HG02852 (cell line): ENCODE data around the gene TM4SF5.

ENCODE experiments used
- ATAC-seq: cut with Tn5 transposase; IDR thresholded peaks from one replicate; pipeline ENCODE4 v1.9.1; 2021; ENCODE audit warnings: mild to moderate bottlenecking, moderate library complexity; ENCODE audit not compliant: unreplicated experiment

Gene TM4SF5

GRCh38 chr17:4744999-4745969, 26.4 kb upstream of the TM4SF5 start:
- no peak for ATAC-seq

GRCh38 chr17:4747847-4748246, 23.8 kb upstream of the TM4SF5 start:
- no peak for ATAC-seq

GRCh38 chr17:4748686-4749085, 23.0 kb upstream of the TM4SF5 start:
- no peak for ATAC-seq

- no peak for ATAC-seq
Measured at GRCh38 chr17:4750606-4751005, 21.1 kb upstream of the TM4SF5 start.

GRCh38 chr17:4751932-4752331, 19.8 kb upstream of the TM4SF5 start:
- no peak for ATAC-seq

- ATAC-seq: no peak
Measured at GRCh38 chr17:4753392-4753791, 18.3 kb upstream of the TM4SF5 start.

GRCh38 chr17:4759776-4760236, 11.9 kb upstream of the TM4SF5 start:
- ATAC-seq: no peak

GRCh38 chr17:4764595-4764994, 7.1 kb upstream of the TM4SF5 start:
- no peak for ATAC-seq

- no peak for ATAC-seq
Measured at GRCh38 chr17:4766201-4766600, 5.5 kb upstream of the TM4SF5 start.

GRCh38 chr17:4766723-4767122, 5.0 kb upstream of the TM4SF5 start:
- no peak for ATAC-seq

GRCh38 chr17:4768298-4768697, 3.4 kb upstream of the TM4SF5 start:
- ATAC-seq: no peak

- ATAC-seq: no peak
Measured at GRCh38 chr17:4769628-4770027, 2.1 kb upstream of the TM4SF5 start.

GRCh38 chr17:4772235-4772613, 538 bp downstream of the TM4SF5 start:
- ATAC-seq: no peak

GRCh38 chr17:4777969-4778760, 6.5 kb downstream of the TM4SF5 start:
- ATAC-seq: no peak

- ATAC-seq: no peak
Measured at GRCh38 chr17:4780325-4780955, 8.8 kb downstream of the TM4SF5 start.

- ATAC-seq: no peak
Measured at GRCh38 chr17:4782652-4783051, 11.0 kb downstream of the TM4SF5 start.

GRCh38 chr17:4785311-4786105, 13.8 kb downstream of the TM4SF5 start:
- no peak for ATAC-seq

- ATAC-seq: no peak
Measured at GRCh38 chr17:4786106-4786511, 14.4 kb downstream of the TM4SF5 start, which contains the start of gene VMO1. Gene VMO1, minus strand, starts transcription at chr17:4786364. Its CDS starts 12 bp downstream, at chr17:4786352.

GRCh38 chr17:4786516-4786915, 14.8 kb downstream of the TM4SF5 start:
- no peak for ATAC-seq

GRCh38 chr17:4788159-4788806, 16.6 kb downstream of the TM4SF5 start:
- no peak for ATAC-seq
